CD14-positive monocyte (primary cell): ENCODE measurements around the gene APBA3. TPM values are rescaled to one million over a fixed set of nuclear protein-coding genes. Genes with fewer than 3 reads are reported as not detected.

Experiments used
- DNase-seq, 3 donors: peaks; one replicate each; pipeline ENCODE4 v3.0.0-alpha.2; 2011 to 2022
- H2AFZ ChIP-seq: 2 replicates; pipeline ENCODE4 v1.6.0; 2012; ENCODE audit warnings: mild to moderate bottlenecking, low read depth, low read length, inconsistent platforms; ENCODE audit not compliant: insufficient read depth, poor library complexity, severe bottlenecking
- H3K27ac ChIP-seq, 2 donors: 1 replicate in 1 of 2; 2 replicates in 1 of 2; pipeline ENCODE4 v1.5.1; 2012 to 2013; ENCODE audit warnings: low read length in 2 of 2, control low read depth in 1 of 2, inconsistent platforms in 1 of 2, low read depth in 1 of 2, mild to moderate bottlenecking in 1 of 2
- H3K27me3 ChIP-seq, 2 donors: one replicate each; pipeline versions ENCODE4 v1.6.0 to v1.6.1; 2011 to 2013; ENCODE audit warnings: low read length in 2 of 2; ENCODE audit not compliant: control insufficient read depth in 2 of 2, insufficient read depth in 2 of 2
- H3K36me3 ChIP-seq, 2 donors: replicated peaks in 1 of 2; 1 replicate in 1 of 2; 2 replicates in 1 of 2; pipeline versions ENCODE4 v1.5.1 to v1.6.1; 2012 to 2013; ENCODE audit warnings: low read length in 2 of 2, control low read depth in 1 of 2, inconsistent platforms in 1 of 2, mild to moderate bottlenecking in 1 of 2; ENCODE audit not compliant: insufficient read depth in 2 of 2, control insufficient read depth in 1 of 2
- H3K4me1 ChIP-seq, 2 donors: 1 replicate in 1 of 2; 2 replicates in 1 of 2; pipeline versions ENCODE4 v1.5.1 to v1.6.1; 2012 to 2013; ENCODE audit warnings: low read length in 2 of 2, control low read depth in 1 of 2, inconsistent platforms in 1 of 2, mild to moderate bottlenecking in 1 of 2, moderate library complexity in 1 of 2; ENCODE audit not compliant: insufficient read depth in 2 of 2, control insufficient read depth in 1 of 2
- H3K4me2 ChIP-seq: replicated peaks from 2 replicates; pipeline ENCODE3; 2012; ENCODE audit warnings: low read length, moderate library complexity, mild to moderate bottlenecking; ENCODE audit not compliant: poor library complexity, severe bottlenecking; ENCODE audit errors: extremely low read depth
- H3K4me3 ChIP-seq, 3 experiments: fragments of 200-600 bp in 1 of 3; sonication (generic) in 1 of 3; replicated peaks in 1 of 3; 1 replicate in 2 of 3; 2 replicates in 1 of 3; pipeline ENCODE4 v1.5.1; 2011 to 2013; ENCODE audit warnings: low read length in 3 of 3, mild to moderate bottlenecking in 3 of 3, control low read depth in 2 of 3, low read depth in 2 of 3, inconsistent platforms in 1 of 3, moderate library complexity in 1 of 3
- H3K79me2 ChIP-seq: 2 replicates; pipeline ENCODE4 v1.6.0; 2012; ENCODE audit warnings: mild to moderate bottlenecking, control low read depth, inconsistent platforms, low read length, moderate library complexity; ENCODE audit not compliant: insufficient read depth
- H3K9ac ChIP-seq: 2 replicates; pipeline ENCODE4 v1.6.0; 2017; ENCODE audit warnings: low read length, mild to moderate bottlenecking; ENCODE audit not compliant: insufficient read depth, poor library complexity, severe bottlenecking
- H3K9me3 ChIP-seq, 2 donors: replicated peaks in 1 of 2; 1 replicate in 1 of 2; 2 replicates in 1 of 2; pipeline versions ENCODE4 v1.5.1 to v1.6.1; 2012 to 2013; ENCODE audit warnings: low read length in 2 of 2, control low read depth in 1 of 2; ENCODE audit not compliant: control insufficient read depth in 1 of 2, insufficient read depth in 1 of 2
- H4K20me1 ChIP-seq: 2 replicates; pipeline ENCODE4 v1.6.0; 2012; ENCODE audit warnings: mild to moderate bottlenecking, low read length, control low read depth, moderate library complexity; ENCODE audit not compliant: insufficient read depth
- H3K27ac Mint-ChIP-seq, 7 donors: one replicate each; pipeline ENCODE4 v1.8.0; 2020; ENCODE audit warnings: mild to moderate bottlenecking in 7 of 7, mixed read lengths in 7 of 7, moderate library complexity in 6 of 7, inconsistent platforms in 2 of 7
- H3K27me3 Mint-ChIP-seq, 3 donors: one replicate each; pipeline ENCODE4 v1.8.0; 2021 to 2022; ENCODE audit warnings: low read depth in 3 of 3, mild to moderate bottlenecking in 3 of 3, mixed read lengths in 3 of 3, moderate library complexity in 3 of 3, inconsistent platforms in 1 of 3
- H3K36me3 Mint-ChIP-seq, 2 donors: one replicate each; pipeline ENCODE4 v1.8.0; 2020; ENCODE audit warnings: mixed read lengths in 2 of 2, inconsistent platforms in 1 of 2, mild to moderate bottlenecking in 1 of 2
- H3K4me1 Mint-ChIP-seq: one replicate; pipeline ENCODE4 v1.8.0; 2020; ENCODE audit warnings: mild to moderate bottlenecking, mixed read lengths
- H3K4me3 Mint-ChIP-seq, 2 donors: one replicate each; pipeline ENCODE4 v1.8.0; 2020; ENCODE audit warnings: mild to moderate bottlenecking in 2 of 2, mixed read lengths in 2 of 2, moderate library complexity in 1 of 2
- H3K9me3 Mint-ChIP-seq, 7 donors: one replicate each; pipeline ENCODE4 v1.8.0; 2020 to 2022; ENCODE audit warnings: mixed read lengths in 7 of 7, mild to moderate bottlenecking in 6 of 7, moderate library complexity in 6 of 7, inconsistent platforms in 2 of 7
- CTCF ChIP-seq: fragments of 200-600 bp; IDR thresholded peaks from one replicate; pipeline ENCODE4 v1.8.0; 2022; ENCODE audit warnings: antibody characterized with exemption, mild to moderate bottlenecking
- WGBS: methylation state at CpG from one replicate; pipeline ENCODE4 v1.1.5; 2013; ENCODE audit warnings: missing lambda C conversion rate; ENCODE audit not compliant: insufficient coverage; 5-methylcytosine and 5-hydroxymethylcytosine counted together
- intact Hi-C, 2 donors: fragments of 100-400 bp; cut with micrococcal nuclease; formaldehyde crosslinking; loops; one replicate each; pipeline versions ENCODE4 v1.15.0 to v1.15.1; 2023
- polyA plus RNA-seq, 3 donors: library from polyadenylated mRNA; depleted of rRNA in 1 of 3; unstranded in 2 of 3; stranded (reverse) in 1 of 3; fragments of 300-500 nt in 2 of 3; fragments of >200 nt in 1 of 3; fragmentation: Illumina TruSeq in 2 of 3; gene quantifications; 1 replicate in 2 of 3; 2 replicates in 1 of 3; pipeline ENCODE4 v1.2.3, GENCODE V29; 2012 to 2021

The APBA3 gene
- polyA plus RNA-seq, 3 donors, result 14.5 to 23.1 (median 16.1) TPM

GRCh38 chr19:3722443-3723109 lies 38.9 kb downstream of the APBA3 start:
- H3K4me1 Mint-ChIP-seq, result peaks cover 3% of the 10 kb centered on the region
- Histone ChIP-seq H3K79me2 (no peaks in the 10 kb centered on the region), H2AFZ (no peak overlapping the region), H3K9ac (no peak overlapping the region), H3K27ac (no peak overlapping the region), H3K4me1 (peaks cover 5 to 10% of the 10 kb centered on the region in 2 donors), H3K27me3 (peaks cover 29 to 46% of the 10 kb centered on the region in 2 donors), H3K36me3 (no peaks in the 10 kb centered on the region), H3K4me3 (no peak overlapping the region), H3K4me2 (no peak overlapping the region), H4K20me1 (no peaks in the 10 kb centered on the region), H3K9me3 (peaks cover 9 to 14% of the 10 kb centered on the region in 2 donors)
- intact Hi-C loops, result no loop called here
- no peak for DNase-seq
- 16% methylated on average over 20 of the region's 30 CpGs for WGBS
- no peak overlapping the region for H3K27ac Mint-ChIP-seq
- peaks cover 0 to 14% (median 11%) of the 10 kb centered on the region in 7 donors for H3K9me3 Mint-ChIP-seq
- no peak for TF ChIP-seq CTCF
- peaks cover 46 to 75% (median 54%) of the 10 kb centered on the region in 3 donors for H3K27me3 Mint-ChIP-seq
- H3K4me3 Mint-ChIP-seq, result peak overlapping the region in 1 of 2 donors; percentile 76
- H3K36me3 Mint-ChIP-seq, result peaks cover 2 to 3% of the 10 kb centered on the region in 2 donors

GRCh38 chr19:3721887-3722442 lies 39.5 kb downstream of the APBA3 start:
- no peak for DNase-seq
- Mint-ChIP-seq H3K4me3 (peak overlapping the region in 1 of 2 donors; percentile 76), H3K9me3 (peaks cover 0 to 14% (median 11%) of the 10 kb centered on the region in 7 donors), H3K27me3 (peaks cover 47 to 75% (median 54%) of the 10 kb centered on the region in 3 donors), H3K27ac (no peak overlapping the region), H3K36me3 (peaks cover 2 to 3% of the 10 kb centered on the region in 2 donors), H3K4me1 (peaks cover 3% of the 10 kb centered on the region)
- Histone ChIP-seq H3K9ac (no peak overlapping the region), H3K36me3 (no peaks in the 10 kb centered on the region), H3K4me3 (no peak overlapping the region), H2AFZ (no peak overlapping the region), H3K79me2 (no peaks in the 10 kb centered on the region), H3K27ac (no peak overlapping the region), H3K9me3 (peaks cover 9 to 14% of the 10 kb centered on the region in 2 donors), H3K4me2 (peak overlapping the region; percentile 17), H3K27me3 (peaks cover 29 to 46% of the 10 kb centered on the region in 2 donors), H4K20me1 (no peaks in the 10 kb centered on the region), H3K4me1 (peaks cover 5 to 10% of the 10 kb centered on the region in 2 donors)
- WGBS, result 4% methylated on average over 7 of the region's 26 CpGs
- intact Hi-C loops, result no loop called here
- no peak for TF ChIP-seq CTCF
